Cardiac muscle cell (in vitro differentiated cells and primary cell): ENCODE results near the gene ACOX2. TPM values are rescaled to one million over a fixed set of nuclear protein-coding genes. Genes with fewer than 3 reads are reported as not detected.

Experiments
- DNase-seq, 2 donors: peaks; one replicate each; pipeline versions ENCODE4 v3.0.0 to v3.0.0-alpha.2; 2010 to 2017; ENCODE audit warnings: low read depth in 1 of 2, low spot score in 1 of 2
- H3K27ac ChIP-seq: fragments of 200-600 bp; sonication (generic); 2 replicates; pipeline ENCODE4 v1.5.1; 2016
- H3K27me3 ChIP-seq: fragments of 200-600 bp; sonication (generic); 2 replicates; pipeline ENCODE4 v1.6.0; 2016; ENCODE audit warnings: control low read depth
- H3K36me3 ChIP-seq: fragments of 200-600 bp; sonication (generic); 2 replicates; pipeline ENCODE4 v1.5.1; 2016; ENCODE audit warnings: control low read depth
- H3K4me1 ChIP-seq: fragments of 200-600 bp; sonication (generic); 2 replicates; pipeline ENCODE4 v1.8.1; 2017; ENCODE audit warnings: low read depth, mild to moderate bottlenecking, mixed run types
- H3K4me3 ChIP-seq: fragments of 200-600 bp; sonication (generic); 2 replicates; pipeline ENCODE4 v1.5.1; 2016; ENCODE audit warnings: mild to moderate bottlenecking
- H3K9me3 ChIP-seq: fragments of 200-600 bp; sonication (generic); 2 replicates; pipeline ENCODE4 v1.5.1; 2017; ENCODE audit warnings: low read depth, mild to moderate bottlenecking, control low read depth
- polyA plus RNA-seq: library from polyadenylated mRNA; unstranded; fragments of >200 nt; fragmentation: Nextera tagmentation; extraction: Ambion mirVana; gene quantifications from 2 replicates; pipeline ENCODE4 v1.2.1, GENCODE V29; 2016
- total RNA-seq: library from RNA; depleted of rRNA; stranded (reverse); fragments of >200 nt; gene quantifications from 2 replicates; pipeline ENCODE4 v1.2.3, GENCODE V29; 2016
- TF ChIP-seq, protein P1 (sequence below): IDR thresholded peaks from 2 replicates; pipeline ENCODE4 v1.5.1; 2012; ENCODE audit warnings: low read depth, mild to moderate bottlenecking, low read length

ACOX2 gene
- total and polyA plus RNA-seq, 2 experiments from 2014 or later = 18.9 to 42.5 TPM

- peaks cover 23% of the 10 kb centered on the region for H3K4me1 ChIP-seq
- H3K27me3 ChIP-seq = no peaks in the 10 kb centered on the region
- no peaks in the 10 kb centered on the region for H3K36me3 ChIP-seq
- no peak overlapping the region for H3K27ac ChIP-seq
- TF ChIP-seq, protein P1, sequence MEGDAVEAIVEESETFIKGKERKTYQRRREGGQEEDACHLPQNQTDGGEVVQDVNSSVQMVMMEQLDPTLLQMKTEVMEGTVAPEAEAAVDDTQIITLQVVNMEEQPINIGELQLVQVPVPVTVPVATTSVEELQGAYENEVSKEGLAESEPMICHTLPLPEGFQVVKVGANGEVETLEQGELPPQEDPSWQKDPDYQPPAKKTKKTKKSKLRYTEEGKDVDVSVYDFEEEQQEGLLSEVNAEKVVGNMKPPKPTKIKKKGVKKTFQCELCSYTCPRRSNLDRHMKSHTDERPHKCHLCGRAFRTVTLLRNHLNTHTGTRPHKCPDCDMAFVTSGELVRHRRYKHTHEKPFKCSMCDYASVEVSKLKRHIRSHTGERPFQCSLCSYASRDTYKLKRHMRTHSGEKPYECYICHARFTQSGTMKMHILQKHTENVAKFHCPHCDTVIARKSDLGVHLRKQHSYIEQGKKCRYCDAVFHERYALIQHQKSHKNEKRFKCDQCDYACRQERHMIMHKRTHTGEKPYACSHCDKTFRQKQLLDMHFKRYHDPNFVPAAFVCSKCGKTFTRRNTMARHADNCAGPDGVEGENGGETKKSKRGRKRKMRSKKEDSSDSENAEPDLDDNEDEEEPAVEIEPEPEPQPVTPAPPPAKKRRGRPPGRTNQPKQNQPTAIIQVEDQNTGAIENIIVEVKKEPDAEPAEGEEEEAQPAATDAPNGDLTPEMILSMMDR = no peak
- no peak overlapping the region for H3K4me3 ChIP-seq
- no peak for DNase-seq
- no peaks in the 10 kb centered on the region for H3K9me3 ChIP-seq
Observed at GRCh38 chr3:58480309-58480708, 56.7 kb downstream of the ACOX2 start.

DNA sequence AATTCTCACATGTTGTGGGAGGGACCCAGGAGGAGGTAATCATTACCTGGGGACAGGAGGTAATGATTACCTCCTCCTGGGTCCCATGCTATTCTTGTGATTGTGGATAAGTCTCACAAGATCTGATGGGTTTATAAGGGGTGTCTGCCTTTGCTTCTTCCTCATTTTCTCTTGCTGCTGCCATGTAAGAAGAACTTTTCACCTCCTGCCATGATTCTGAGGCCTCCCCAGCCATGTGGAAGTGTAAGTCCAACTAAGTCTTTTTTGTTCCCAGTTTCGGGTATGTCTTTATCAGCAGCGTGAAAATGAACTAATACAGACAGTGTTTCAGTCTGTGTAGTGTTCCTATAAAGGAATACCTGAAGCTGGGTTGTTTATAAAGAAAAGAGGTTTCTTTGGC is 58.2 kb downstream of the ACOX2 start:
- no peak overlapping the region for H3K4me3 ChIP-seq
- no peaks in the 10 kb centered on the region for H3K36me3 ChIP-seq
- no peak for DNase-seq
- H3K4me1 ChIP-seq = peaks cover 19% of the 10 kb centered on the region
- H3K9me3 ChIP-seq = no peaks in the 10 kb centered on the region
- TF ChIP-seq, protein P1 = no peak
- no peak overlapping the region for H3K27ac ChIP-seq
- no peaks in the 10 kb centered on the region for H3K27me3 ChIP-seq

- H3K4me1 ChIP-seq = peaks cover 28% of the 10 kb centered on the region
- H3K4me3 ChIP-seq = no peak overlapping the region
- H3K9me3 ChIP-seq = no peaks in the 10 kb centered on the region
- DNase-seq = no peak
- no peak overlapping the region for H3K27ac ChIP-seq
- no peaks in the 10 kb centered on the region for H3K27me3 ChIP-seq
- no peaks in the 10 kb centered on the region for H3K36me3 ChIP-seq
- TF ChIP-seq, protein P1 = no peak
Observed at GRCh38 chr3:58474967-58475578, 61.9 kb downstream of the ACOX2 start.

DNA sequence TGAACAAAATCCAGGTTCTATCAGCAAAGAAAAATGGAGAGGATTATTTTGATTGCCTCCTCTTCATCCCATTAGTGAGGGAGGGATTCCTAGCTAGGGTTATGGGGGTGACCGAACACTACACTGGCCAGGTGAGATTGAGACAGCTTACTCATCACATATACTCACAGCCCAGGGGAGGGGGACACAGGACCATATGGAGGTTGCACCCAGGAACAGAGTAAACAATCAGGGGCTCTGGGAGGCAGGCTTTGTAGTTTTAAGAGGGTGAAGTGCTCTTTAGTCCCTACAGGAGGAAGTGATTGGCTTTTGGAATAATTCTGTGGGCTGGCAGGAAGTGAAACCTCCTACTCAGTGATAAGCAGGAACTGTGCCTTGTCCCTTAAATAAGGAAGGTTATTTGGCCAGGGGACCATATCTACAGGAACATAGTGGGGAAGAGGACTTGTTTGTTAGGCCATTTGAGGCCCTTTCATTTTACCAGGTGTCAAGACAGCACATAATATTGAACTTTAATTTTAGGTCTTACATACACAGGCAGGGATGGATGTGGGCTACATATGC is 62.6 kb downstream of the ACOX2 start:
- TF ChIP-seq, protein P1 = no peak
- DNase-seq = no peak
- H3K27ac ChIP-seq = no peak overlapping the region

GRCh38 chr3:58473275-58473674 is 63.7 kb downstream of the ACOX2 start:
- Histone ChIP-seq H3K4me3 (no peak overlapping the region), H3K36me3 (no peaks in the 10 kb centered on the region), H3K27ac (no peak overlapping the region), H3K9me3 (no peaks in the 10 kb centered on the region), H3K27me3 (no peaks in the 10 kb centered on the region), H3K4me1 (peaks cover 39% of the 10 kb centered on the region)
- no peak for DNase-seq
- TF ChIP-seq, protein P1 = no peak

More for the DNA sequence above, 62.6 kb downstream of the ACOX2 start:
- H3K9me3 ChIP-seq = no peaks in the 10 kb centered on the region
- H3K4me3 ChIP-seq = no peak overlapping the region
- H3K4me1 ChIP-seq = peaks cover 31% of the 10 kb centered on the region
- no peaks in the 10 kb centered on the region for H3K36me3 ChIP-seq
- no peaks in the 10 kb centered on the region for H3K27me3 ChIP-seq
